OCI-LY7 (cell line): ENCODE results near the gene PDZK1. TPM values are rescaled to one million over a fixed set of nuclear protein-coding genes. Genes with fewer than 3 reads are reported as not detected.

Experiments used
- BruUV-seq: library from RNA; stranded (reverse); fragments of 400-500 nt; replicated peaks from 2 replicates; lab custom pipeline; 2021; lab: Mats Ljungman, UMichigan
- CTCF ChIA-PET: fragments of 300-600 bp; sonication (Branson Sonifier 250); formaldehyde crosslinking; loops from one replicate; lab custom pipeline; 2022; ENCODE audit warnings: antibody characterized with exemption; ENCODE audit not compliant: unreplicated experiment; lab: Charles Lee
- POLR2A ChIA-PET: fragments of 300-600 bp; sonication (Branson Sonifier 250); formaldehyde crosslinking; loops from one replicate; lab custom pipeline; 2022; ENCODE audit warnings: antibody characterized with exemption; lab: Charles Lee
- DNase-seq: peaks from one replicate; pipeline ENCODE4 v3.0.0-alpha.2; 2015; ENCODE audit warnings: low spot score
- H2AFZ ChIP-seq: fragments of 200-600 bp; sonication (generic), shearing (Covaris generic); 2 replicates; pipeline ENCODE4 v1.6.1; 2014; ENCODE audit warnings: mild to moderate bottlenecking, antibody characterized with exemption, low read length, moderate library complexity
- H3K27ac ChIP-seq: fragments of 200-600 bp; sonication (generic); 2 replicates; pipeline ENCODE4 v1.5.1; 2014; ENCODE audit warnings: mixed run types, low read depth, mild to moderate bottlenecking, moderate library complexity, low read length, inconsistent platforms; ENCODE audit not compliant: poor library complexity, severe bottlenecking
- H3K36me3 ChIP-seq: fragments of 200-600 bp; sonication (generic); 2 replicates; pipeline ENCODE4 v1.6.1; 2014; ENCODE audit warnings: mild to moderate bottlenecking, antibody characterized with exemption, low read length, moderate library complexity, mixed read lengths; ENCODE audit not compliant: insufficient read depth
- H3K4me1 ChIP-seq: fragments of 200-600 bp; sonication (generic); 2 replicates; pipeline ENCODE4 v1.5.1; 2014; ENCODE audit warnings: mild to moderate bottlenecking, low read length; ENCODE audit not compliant: insufficient read depth, poor library complexity, severe bottlenecking
- H3K4me2 ChIP-seq: fragments of 200-600 bp; sonication (generic); 2 replicates; pipeline ENCODE4 v1.6.1; 2014; ENCODE audit warnings: mild to moderate bottlenecking, low read length
- H3K4me3 ChIP-seq: fragments of 200-600 bp; sonication (generic); 2 replicates; pipeline ENCODE4 v1.5.1; 2014; ENCODE audit warnings: mild to moderate bottlenecking, low read depth, low read length; ENCODE audit not compliant: poor library complexity, severe bottlenecking
- H3K79me2 ChIP-seq: fragments of 200-600 bp; sonication (generic); 2 replicates; pipeline ENCODE4 v1.6.1; 2016; ENCODE audit warnings: low read depth, mild to moderate bottlenecking, low read length, moderate library complexity, mixed read lengths; ENCODE audit not compliant: insufficient read depth
- H3K9me2 ChIP-seq: fragments of 200-600 bp; sonication (generic); 2 replicates; pipeline ENCODE4 v1.6.1; 2016; ENCODE audit warnings: mild to moderate bottlenecking, low read length, mixed read lengths; ENCODE audit not compliant: insufficient read depth
- H3K9me3 ChIP-seq: fragments of 200-600 bp; sonication (generic); 2 replicates; pipeline ENCODE4 v1.6.1; 2014; ENCODE audit warnings: mild to moderate bottlenecking, mixed run types, low read length, mixed read lengths
- H4K20me1 ChIP-seq: fragments of 200-600 bp; sonication (generic); 2 replicates; pipeline ENCODE4 v1.6.1; 2014; ENCODE audit warnings: mild to moderate bottlenecking, antibody characterized with exemption, low read length, moderate library complexity, mixed read lengths; ENCODE audit not compliant: insufficient read depth
- EZH2phosphoT487 ChIP-seq: fragments of 200-600 bp; sonication (generic); IDR thresholded peaks from 2 replicates; pipeline ENCODE4 v1.6.1; 2018; ENCODE audit warnings: low read depth, borderline replicate concordance, mild to moderate bottlenecking, mixed run types, antibody characterized with exemption, low read length, moderate library complexity, mixed read lengths
- intact Hi-C: fragments of 100-400 bp; cut with micrococcal nuclease; formaldehyde crosslinking; loops from one replicate; pipeline ENCODE4 v1.10.0; 2022; ENCODE audit not compliant: unreplicated experiment
- total RNA-seq, 2 experiments: library from RNA; depleted of rRNA in 1 of 2; stranded (reverse); fragments of >200 nt in 1 of 2; shearing (Covaris generic) in 1 of 2; gene quantifications; 2 replicates each; pipeline ENCODE4 v1.2.3, GENCODE V29; 2014 to 2022
- TF ChIP-seq, protein P1 (sequence below): fragments of 200-600 bp; sonication (generic); conservative IDR thresholded peaks from 2 replicates; pipeline ENCODE4 v1.5.1; 2014; ENCODE audit warnings: mild to moderate bottlenecking, antibody characterized with exemption, low read length, moderate library complexity, mixed read lengths

The PDZK1 gene
- total RNA-seq, 2 experiments from 2014 or later, result 0.23 TPM; not detected in 1

- Histone ChIP-seq H3K4me3 (no peak overlapping the region), H2AFZ (no peak overlapping the region), H3K4me1 (no peaks in the 10 kb centered on the region), H3K36me3 (no peaks in the 10 kb centered on the region), H3K4me2 (no peak overlapping the region), H3K9me3 (no peaks in the 10 kb centered on the region), H3K9me2 (no peaks in the 10 kb centered on the region), H3K79me2 (no peaks in the 10 kb centered on the region), H3K27ac (no peak overlapping the region), H4K20me1 (no peaks in the 10 kb centered on the region)
- no peak for TF ChIP-seq EZH2phosphoT487
- TF ChIP-seq, protein P1, sequence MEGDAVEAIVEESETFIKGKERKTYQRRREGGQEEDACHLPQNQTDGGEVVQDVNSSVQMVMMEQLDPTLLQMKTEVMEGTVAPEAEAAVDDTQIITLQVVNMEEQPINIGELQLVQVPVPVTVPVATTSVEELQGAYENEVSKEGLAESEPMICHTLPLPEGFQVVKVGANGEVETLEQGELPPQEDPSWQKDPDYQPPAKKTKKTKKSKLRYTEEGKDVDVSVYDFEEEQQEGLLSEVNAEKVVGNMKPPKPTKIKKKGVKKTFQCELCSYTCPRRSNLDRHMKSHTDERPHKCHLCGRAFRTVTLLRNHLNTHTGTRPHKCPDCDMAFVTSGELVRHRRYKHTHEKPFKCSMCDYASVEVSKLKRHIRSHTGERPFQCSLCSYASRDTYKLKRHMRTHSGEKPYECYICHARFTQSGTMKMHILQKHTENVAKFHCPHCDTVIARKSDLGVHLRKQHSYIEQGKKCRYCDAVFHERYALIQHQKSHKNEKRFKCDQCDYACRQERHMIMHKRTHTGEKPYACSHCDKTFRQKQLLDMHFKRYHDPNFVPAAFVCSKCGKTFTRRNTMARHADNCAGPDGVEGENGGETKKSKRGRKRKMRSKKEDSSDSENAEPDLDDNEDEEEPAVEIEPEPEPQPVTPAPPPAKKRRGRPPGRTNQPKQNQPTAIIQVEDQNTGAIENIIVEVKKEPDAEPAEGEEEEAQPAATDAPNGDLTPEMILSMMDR, result no peak
- no TSS peak for BruUV-seq
- no peak for DNase-seq
- intact Hi-C loops, result no loop called here
- CTCF ChIA-PET, result no interaction called here
- POLR2A ChIA-PET, result interaction anchor here (0.9 to 1.6 kb wide), 2 partner anchors 11 to 94 kb away, joined by 3 to 5 read pairs; no protein-coding TSS in a partner anchor
Observed at GRCh38 chr1:145702052-145702451, 5.1 kb downstream of the PDZK1 start.

DNA sequence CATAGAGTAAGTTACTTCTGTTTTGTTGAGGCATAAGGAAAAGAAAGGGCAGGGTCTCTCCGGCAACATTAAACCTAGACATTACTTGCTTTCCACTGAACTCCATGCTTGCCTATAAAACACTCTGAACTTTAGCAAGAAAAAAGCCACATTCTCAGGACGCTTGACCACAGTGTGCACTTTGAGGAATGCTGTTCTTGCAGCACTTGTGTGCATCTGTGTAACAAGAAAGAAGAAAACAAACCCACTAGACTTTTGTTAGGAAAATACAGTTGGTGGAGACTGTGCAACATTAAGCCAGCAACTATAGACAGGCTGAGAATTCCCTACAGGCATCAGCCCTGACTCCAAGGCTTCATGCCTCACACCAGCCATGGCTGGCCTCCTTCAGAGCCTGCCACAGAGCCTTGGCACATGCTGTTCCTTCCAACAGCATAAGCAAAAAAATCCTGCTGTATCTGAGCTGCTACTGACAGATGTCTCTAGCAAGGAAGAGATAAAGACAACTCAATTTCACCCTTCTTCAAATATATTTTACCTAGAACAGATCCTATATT, 5.8 kb downstream of the PDZK1 start:
- no peak overlapping the region for H3K27ac ChIP-seq
- no peak overlapping the region for H3K4me3 ChIP-seq
- H3K9me3 ChIP-seq, result no peaks in the 10 kb centered on the region
- intact Hi-C loops, result no loop called here
- no peak for DNase-seq
- H3K4me1 ChIP-seq, result no peaks in the 10 kb centered on the region
- no peaks in the 10 kb centered on the region for H3K9me2 ChIP-seq
- H2AFZ ChIP-seq, result no peak overlapping the region
- H3K79me2 ChIP-seq, result no peaks in the 10 kb centered on the region
- no peak overlapping the region for H3K4me2 ChIP-seq
- TF ChIP-seq, protein P1, result no peak
- TF ChIP-seq EZH2phosphoT487, result no peak
- H3K36me3 ChIP-seq, result no peaks in the 10 kb centered on the region
- POLR2A ChIA-PET, result interaction anchor here (0.5 kb wide), 1 partner anchor 14 kb away, joined by 4 read pairs; no protein-coding TSS in a partner anchor
- no TSS peak for BruUV-seq
- H4K20me1 ChIP-seq, result no peaks in the 10 kb centered on the region
- CTCF ChIA-PET, result no interaction called here

GRCh38 chr1:145696630-145696960, 10.6 kb downstream of the PDZK1 start:
- BruUV-seq, result no TSS peak
- Histone ChIP-seq H3K9me3 (no peaks in the 10 kb centered on the region), H4K20me1 (no peaks in the 10 kb centered on the region), H3K4me3 (no peak overlapping the region), H3K79me2 (no peaks in the 10 kb centered on the region), H3K9me2 (no peaks in the 10 kb centered on the region), H3K27ac (no peak overlapping the region), H2AFZ (no peak overlapping the region), H3K4me1 (no peaks in the 10 kb centered on the region), H3K36me3 (no peaks in the 10 kb centered on the region), H3K4me2 (no peak overlapping the region)
- ChIA-PET CTCF (no interaction called here), POLR2A (interaction anchor here (0.6 kb wide), 1 partner anchor 93 kb away, joined by 3 read pairs; no protein-coding TSS in a partner anchor)
- intact Hi-C loops, result no loop called here
- no peak for TF ChIP-seq EZH2phosphoT487
- TF ChIP-seq, protein P1, result no peak
- DNase-seq, result no peak
